ENCODE results near the gene CPVL. TPM values are rescaled to one million over a fixed set of nuclear protein-coding genes. Genes with fewer than 3 reads are reported as not detected.

CPVL gene
- total RNA-seq, 1 donor from 2014 or later, result 49.4 TPM

DNA sequence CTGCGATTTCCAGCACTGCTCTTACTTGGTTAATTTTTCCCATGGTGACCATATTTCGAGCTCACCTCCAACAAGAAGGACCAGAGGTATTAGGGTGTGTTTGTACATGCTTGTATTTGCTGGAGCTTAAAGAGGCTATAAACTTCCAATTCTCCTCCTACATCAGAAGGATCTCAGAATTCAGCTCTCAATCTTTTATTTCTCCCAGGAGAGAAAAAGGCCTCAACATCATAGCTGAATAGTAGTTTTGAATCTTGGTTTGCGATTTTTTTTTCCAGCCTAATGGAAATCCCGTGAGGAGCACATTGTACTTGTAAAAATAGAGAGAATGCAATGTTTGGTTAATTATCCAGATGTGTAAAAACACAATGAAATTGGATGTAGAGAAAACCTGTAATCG is 69.7 kb downstream of the CPVL start:
- Histone ChIP-seq H3K4me3 (no peak overlapping the region), H3K9me3 (no peaks in the 10 kb centered on the region), H3K27me3 (ENCODE audit: low read depth) (no peaks in the 10 kb centered on the region), H3K4me1 (no peaks in the 10 kb centered on the region), H3K27ac (no peak overlapping the region), H3K36me3 (no peaks in the 10 kb centered on the region)
- DNase-seq (no peak), ATAC-seq (no peak)
- TF ChIP-seq, protein P1, sequence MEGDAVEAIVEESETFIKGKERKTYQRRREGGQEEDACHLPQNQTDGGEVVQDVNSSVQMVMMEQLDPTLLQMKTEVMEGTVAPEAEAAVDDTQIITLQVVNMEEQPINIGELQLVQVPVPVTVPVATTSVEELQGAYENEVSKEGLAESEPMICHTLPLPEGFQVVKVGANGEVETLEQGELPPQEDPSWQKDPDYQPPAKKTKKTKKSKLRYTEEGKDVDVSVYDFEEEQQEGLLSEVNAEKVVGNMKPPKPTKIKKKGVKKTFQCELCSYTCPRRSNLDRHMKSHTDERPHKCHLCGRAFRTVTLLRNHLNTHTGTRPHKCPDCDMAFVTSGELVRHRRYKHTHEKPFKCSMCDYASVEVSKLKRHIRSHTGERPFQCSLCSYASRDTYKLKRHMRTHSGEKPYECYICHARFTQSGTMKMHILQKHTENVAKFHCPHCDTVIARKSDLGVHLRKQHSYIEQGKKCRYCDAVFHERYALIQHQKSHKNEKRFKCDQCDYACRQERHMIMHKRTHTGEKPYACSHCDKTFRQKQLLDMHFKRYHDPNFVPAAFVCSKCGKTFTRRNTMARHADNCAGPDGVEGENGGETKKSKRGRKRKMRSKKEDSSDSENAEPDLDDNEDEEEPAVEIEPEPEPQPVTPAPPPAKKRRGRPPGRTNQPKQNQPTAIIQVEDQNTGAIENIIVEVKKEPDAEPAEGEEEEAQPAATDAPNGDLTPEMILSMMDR (IDR thresholded peaks at IDR 0.05), result no peak
- intact Hi-C loops (cut with DNase I), result no loop called here

- H3K36me3 ChIP-seq, result no peaks in the 10 kb centered on the region
- DNase-seq (no peak), ATAC-seq (no peak)
- TF ChIP-seq, protein P1 (IDR thresholded peaks at IDR 0.05), result no peak
- H3K27ac ChIP-seq, result no peak overlapping the region
- no peaks in the 10 kb centered on the region for H3K4me1 ChIP-seq
- H3K27me3 ChIP-seq (ENCODE audit: low read depth), result no peaks in the 10 kb centered on the region
- H3K9me3 ChIP-seq, result no peaks in the 10 kb centered on the region
- intact Hi-C loops (cut with DNase I), result no loop called here
- no peak overlapping the region for H3K4me3 ChIP-seq
These were observed 70.7 kb downstream of the CPVL start for GRCh38 chr7:29075606-29076005.

GRCh38 chr7:29071203-29071874 is 75.0 kb downstream of the CPVL start:
- ATAC-seq (no peak), DNase-seq (no peak)
- Histone ChIP-seq H3K27ac (no peak overlapping the region), H3K9me3 (no peaks in the 10 kb centered on the region), H3K27me3 (ENCODE audit: low read depth) (no peaks in the 10 kb centered on the region), H3K36me3 (no peaks in the 10 kb centered on the region), H3K4me3 (no peak overlapping the region), H3K4me1 (no peaks in the 10 kb centered on the region)
- TF ChIP-seq, protein P1 (IDR thresholded peaks at IDR 0.05), result no peak
- intact Hi-C loops (cut with DNase I), result no loop called here

DNA sequence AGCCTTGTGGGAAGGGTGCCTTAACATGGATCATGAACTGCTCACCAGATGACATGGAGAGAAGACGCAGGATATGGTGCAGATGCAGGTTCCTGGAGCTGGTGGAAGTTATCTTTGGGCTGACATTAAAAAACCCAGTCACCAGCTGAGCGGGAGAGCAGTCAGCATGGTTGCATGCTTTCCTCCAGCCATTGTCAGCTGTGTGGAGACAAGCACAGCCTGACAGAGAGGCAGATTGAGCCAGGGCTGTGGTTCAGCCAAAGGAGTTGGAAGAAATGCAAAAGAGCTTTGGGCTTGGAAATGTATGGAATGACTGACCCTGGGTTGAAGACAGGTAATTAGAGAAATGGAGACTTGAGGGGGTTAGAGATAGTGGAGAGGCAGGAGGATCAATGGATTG is 79.7 kb downstream of the CPVL start:
- H3K4me3 ChIP-seq, result no peak overlapping the region
- H3K27me3 ChIP-seq (ENCODE audit: low read depth), result no peaks in the 10 kb centered on the region
- no peak overlapping the region for H3K27ac ChIP-seq
- intact Hi-C loops (cut with DNase I), result no loop called here
- no peaks in the 10 kb centered on the region for H3K36me3 ChIP-seq
- H3K4me1 ChIP-seq, result no peaks in the 10 kb centered on the region
- H3K9me3 ChIP-seq, result no peaks in the 10 kb centered on the region
- TF ChIP-seq, protein P1 (IDR thresholded peaks at IDR 0.05), result no peak
- no peak for ATAC-seq
- no peak for DNase-seq

DNA sequence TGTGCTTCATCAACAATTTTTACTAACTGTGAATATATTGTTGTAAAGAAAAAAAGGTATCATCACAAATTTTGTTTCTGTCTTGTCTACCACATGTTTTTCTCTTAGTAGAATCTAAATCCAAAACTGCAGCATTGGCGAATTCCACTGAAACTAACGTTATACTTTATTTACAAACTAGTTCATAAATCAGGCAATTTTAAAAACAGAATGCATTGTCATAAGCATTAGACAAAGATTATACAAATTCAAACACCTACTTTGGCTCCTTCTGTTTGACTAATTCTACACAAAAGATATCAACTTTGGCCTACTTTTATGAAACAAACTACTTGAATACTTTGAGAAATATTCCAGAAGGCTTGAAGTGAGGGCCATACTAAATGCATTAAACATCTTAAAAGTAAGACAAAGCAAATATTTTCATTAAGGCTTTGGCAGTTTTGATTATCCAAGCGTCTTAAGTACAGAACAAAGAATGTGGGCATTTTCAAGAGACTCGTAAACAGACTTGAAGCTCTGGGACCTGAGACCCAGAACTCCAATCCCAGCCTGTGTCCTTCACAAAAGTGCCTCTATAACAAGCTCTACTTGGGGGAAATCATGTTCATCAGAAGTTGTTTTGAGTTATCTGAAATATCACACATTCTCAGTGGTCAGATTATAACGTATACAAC is 81.0 kb downstream of the CPVL start:
- no peak overlapping the region for H3K4me3 ChIP-seq
- TF ChIP-seq, protein P1 (IDR thresholded peaks at IDR 0.05), result no peak
- intact Hi-C loops (cut with DNase I), result no loop called here
- no peaks in the 10 kb centered on the region for H3K9me3 ChIP-seq
- peak in 1 of 2 donors; percentile 65 for ATAC-seq
- H3K36me3 ChIP-seq, result no peaks in the 10 kb centered on the region
- DNase-seq, result no peak
- no peak overlapping the region for H3K27ac ChIP-seq
- no peaks in the 10 kb centered on the region for H3K27me3 ChIP-seq (ENCODE audit: low read depth)
- no peaks in the 10 kb centered on the region for H3K4me1 ChIP-seq
